GM19025 (cell line): ENCODE results near the gene SENP1.
"Not testable (repeated sequence)": the region's sequence is repeated elsewhere in the genome, so short reads cannot be mapped to it uniquely, and the experiment has no call there.

ENCODE experiments used
- ATAC-seq: cut with Tn5 transposase; IDR thresholded peaks from one replicate; pipeline ENCODE4 v1.9.1; 2021; ENCODE audit warnings: mild to moderate bottlenecking, low read depth, moderate library complexity; ENCODE audit not compliant: unreplicated experiment

Gene SENP1

GRCh38 chr12:48115957-48116356, 10.1 kb upstream of the SENP1 start:
- ATAC-seq, result no peak

- ATAC-seq, result not testable (repeated sequence)
Measured at GRCh38 chr12:48111312-48111693, 5.4 kb upstream of the SENP1 start.

DNA sequence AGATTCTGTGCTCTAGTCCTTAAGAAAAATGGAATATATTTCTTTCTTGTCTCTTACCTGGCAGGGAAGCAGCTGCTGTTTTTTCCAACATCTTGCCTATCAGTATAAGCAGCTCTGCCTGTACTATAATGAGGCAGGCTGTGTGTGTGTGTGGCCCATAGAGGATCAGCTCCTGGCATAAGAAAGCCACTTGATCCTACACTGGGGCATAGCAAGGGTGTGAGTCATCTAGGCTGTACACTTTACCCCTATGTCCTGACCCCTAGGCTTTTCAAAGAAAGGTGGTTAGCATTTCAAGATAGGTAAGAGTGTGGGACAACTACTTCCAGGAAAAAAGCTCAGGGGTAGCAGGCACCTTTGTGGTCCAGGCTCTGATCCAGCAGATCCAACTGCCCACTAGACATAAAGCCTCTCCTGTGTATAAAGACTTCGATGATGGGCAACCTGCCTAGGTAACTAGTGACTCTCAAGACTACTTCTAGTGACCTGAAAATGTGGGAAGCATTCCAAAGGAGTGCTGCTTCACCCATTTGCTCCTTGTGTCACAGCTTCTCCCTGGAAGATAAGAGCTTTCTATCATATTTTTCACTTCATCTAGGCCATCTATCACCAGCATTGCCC, 4.9 kb upstream of the SENP1 start:
- ATAC-seq, result no peak

- ATAC-seq, result no peak
Measured at GRCh38 chr12:48109424-48109823, 3.5 kb upstream of the SENP1 start.

DNA sequence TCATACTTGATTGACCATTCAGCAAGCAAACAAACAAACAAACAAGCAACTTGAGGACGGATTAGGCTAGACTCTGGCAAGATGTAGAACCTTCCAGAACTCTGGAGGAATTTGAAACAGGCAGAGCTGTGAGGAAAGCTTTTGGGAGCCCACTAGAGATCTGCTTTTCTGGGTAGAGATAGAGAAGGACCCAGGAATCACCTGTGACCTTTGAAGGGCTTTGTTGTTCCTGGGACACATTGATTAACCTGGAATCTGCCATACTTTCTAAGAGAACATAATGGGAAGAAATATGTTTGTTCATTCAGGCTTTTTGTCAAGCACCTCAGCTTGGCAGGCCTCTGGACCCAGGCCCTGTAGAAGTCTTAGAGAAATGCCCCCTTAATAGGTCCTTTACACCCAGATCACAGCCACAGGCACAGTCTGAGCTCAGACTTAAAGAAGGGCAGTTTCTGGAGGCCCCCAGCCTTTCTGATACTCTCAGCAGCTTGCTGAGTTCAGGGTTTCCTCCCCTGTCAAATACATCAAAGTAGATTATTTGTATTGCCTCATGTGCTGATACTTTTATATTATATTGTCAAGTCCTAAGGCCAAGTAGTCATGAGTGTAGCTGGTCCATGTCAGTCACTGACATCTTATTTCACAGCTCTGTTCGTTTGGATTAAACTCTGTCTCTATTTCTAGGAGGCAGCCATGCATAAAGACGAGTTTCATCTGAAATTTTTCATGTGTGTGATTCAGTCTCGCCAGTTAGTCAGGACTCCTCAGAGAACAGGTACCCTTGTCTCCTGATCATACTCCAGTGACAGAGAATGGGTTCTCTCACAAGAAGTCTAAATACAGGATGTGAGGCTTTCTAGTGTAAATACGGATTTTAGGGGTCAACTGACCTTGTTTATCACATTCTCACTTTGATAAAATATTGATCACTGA, 1.1 kb upstream of the SENP1 start:
- no peak for ATAC-seq

- ATAC-seq, result peak; percentile 23
Measured at GRCh38 chr12:48105321-48105866, 485 bp downstream of the SENP1 start.

DNA sequence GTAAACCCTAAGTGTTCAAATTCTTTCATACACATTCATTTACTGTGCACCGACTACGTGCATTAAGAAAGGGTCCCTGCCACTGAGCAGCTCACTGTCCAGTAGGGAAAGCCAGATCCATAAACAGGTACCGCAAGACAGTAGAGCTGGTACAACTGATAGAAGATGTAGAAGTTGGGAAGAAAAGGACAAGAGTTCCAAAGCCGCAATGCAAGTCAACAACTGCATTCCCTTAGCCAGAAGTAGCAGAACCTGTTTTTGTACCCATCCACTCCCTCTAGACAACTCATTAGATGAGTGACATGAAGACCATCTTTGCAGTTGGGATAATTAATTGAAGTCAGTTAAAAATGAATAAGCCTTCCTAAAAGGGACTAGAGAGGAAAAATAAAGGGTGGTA, 1.3 kb downstream of the SENP1 start:
- no peak for ATAC-seq

- no peak for ATAC-seq
Measured at GRCh38 chr12:48092611-48093010, 13.3 kb downstream of the SENP1 start.

GRCh38 chr12:48086327-48086726, 19.6 kb downstream of the SENP1 start:
- no peak for ATAC-seq

- no peak for ATAC-seq
Measured at GRCh38 chr12:48084841-48085460, 20.9 kb downstream of the SENP1 start.

- ATAC-seq, result no peak
Measured at GRCh38 chr12:48084066-48084465, 21.8 kb downstream of the SENP1 start.

DNA sequence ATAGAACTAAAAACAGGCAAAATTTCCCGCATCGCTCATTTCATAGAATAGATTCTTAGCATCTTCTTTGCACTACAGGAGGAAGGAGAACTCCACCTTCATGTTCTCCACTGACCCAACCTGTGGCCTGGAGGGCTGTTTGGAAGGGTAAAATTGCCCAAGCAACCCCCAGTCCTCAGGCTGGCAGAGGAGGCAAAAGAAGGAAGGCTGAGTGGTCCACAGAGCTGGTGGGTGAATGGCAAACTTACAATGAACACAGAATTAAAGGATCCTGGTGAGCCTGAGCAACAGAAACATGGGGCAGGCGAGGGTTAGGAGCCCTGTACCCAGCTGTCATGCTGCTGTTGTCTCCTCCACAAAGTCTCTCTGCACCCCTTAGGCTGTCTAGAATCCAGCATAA, 25.1 kb downstream of the SENP1 start:
- no peak for ATAC-seq

DNA sequence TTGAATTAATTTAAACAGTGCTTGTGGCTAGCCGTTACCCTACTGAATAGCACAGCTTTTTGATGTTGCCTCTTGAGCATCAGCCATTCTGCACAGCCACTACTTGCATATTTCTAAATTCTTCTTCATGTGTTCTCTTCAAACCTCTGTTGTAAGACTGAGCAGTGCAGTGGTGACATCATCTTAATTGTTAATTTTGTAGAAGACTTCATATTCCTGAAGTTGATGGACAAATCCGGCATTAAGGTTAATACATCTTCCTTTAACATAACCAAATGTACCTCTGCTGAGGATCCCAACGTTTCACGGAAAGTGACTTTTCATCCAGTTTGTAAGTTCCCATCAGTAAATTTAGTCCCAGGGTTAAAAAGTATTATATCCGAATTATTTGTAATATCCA, 25.6 kb downstream of the SENP1 start:
- ATAC-seq, result no peak

GRCh38 chr12:48078901-48079300, 27.0 kb downstream of the SENP1 start:
- no peak for ATAC-seq

- no peak for ATAC-seq
Measured at GRCh38 chr12:48077111-48077510, 28.8 kb downstream of the SENP1 start.

- no peak for ATAC-seq
Measured at GRCh38 chr12:48075832-48076231, 30.0 kb downstream of the SENP1 start.

DNA sequence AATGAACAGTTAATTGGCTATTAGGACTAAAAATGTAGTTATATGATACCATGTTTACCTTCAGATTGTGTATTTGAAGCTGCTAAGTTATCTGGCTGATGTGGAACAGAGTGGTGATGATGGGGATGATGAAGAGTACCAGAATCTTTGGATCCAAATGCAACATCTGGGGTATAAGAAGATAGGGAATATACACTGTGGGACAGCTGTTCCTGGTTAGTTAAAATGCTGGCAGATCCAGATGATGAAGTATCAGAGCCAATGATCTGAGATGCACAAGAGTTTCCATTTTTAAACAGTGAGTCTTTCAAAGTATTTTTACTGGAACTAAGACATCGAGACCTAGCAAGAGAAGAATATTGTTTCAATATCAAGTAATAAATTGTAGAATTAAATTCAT, 31.6 kb downstream of the SENP1 start:
- no peak for ATAC-seq

GRCh38 chr12:48072266-48072665, 33.6 kb downstream of the SENP1 start:
- ATAC-seq, result no peak

- no peak for ATAC-seq
Measured at GRCh38 chr12:48071808-48072207, 34.1 kb downstream of the SENP1 start.

- no peak for ATAC-seq
Measured at GRCh38 chr12:48070731-48071130, 35.1 kb downstream of the SENP1 start.

GRCh38 chr12:48070033-48070432, 35.8 kb downstream of the SENP1 start:
- ATAC-seq, result no peak
